ENCODE data around the gene PGA5.
"Not testable (repeated sequence)": the region's sequence is repeated elsewhere in the genome, so short reads cannot be mapped to it uniquely, and the experiment has no call there.

Gene PGA5

DNA sequence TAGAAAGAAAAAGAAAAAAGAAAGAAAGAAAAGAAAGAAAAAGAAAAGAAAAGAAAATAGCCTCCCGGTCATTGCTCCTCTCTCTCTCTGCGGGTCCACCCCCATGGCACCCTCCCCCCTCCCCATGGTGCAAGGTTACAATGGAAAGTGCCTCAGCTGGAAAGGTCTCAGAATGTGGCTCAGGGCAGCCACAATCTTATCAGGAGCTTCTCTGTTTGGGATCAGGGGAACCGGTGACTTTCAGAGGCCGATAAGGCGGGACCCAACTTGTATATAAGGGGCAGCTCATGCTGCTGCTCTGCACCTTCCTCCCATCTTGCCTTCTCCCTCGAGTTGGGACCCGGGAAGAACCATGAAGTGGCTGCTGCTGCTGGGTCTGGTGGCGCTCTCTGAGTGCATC is at the start of gene PGA5:
Gene PGA5 (plus strand): TSS at position 301 of the 400 bp plus-strand sequence. CDS start 52 bp downstream, at position 353.
- not testable (repeated sequence) for DNase-seq (ENCODE audit: low read depth in 2 of 2)

DNA sequence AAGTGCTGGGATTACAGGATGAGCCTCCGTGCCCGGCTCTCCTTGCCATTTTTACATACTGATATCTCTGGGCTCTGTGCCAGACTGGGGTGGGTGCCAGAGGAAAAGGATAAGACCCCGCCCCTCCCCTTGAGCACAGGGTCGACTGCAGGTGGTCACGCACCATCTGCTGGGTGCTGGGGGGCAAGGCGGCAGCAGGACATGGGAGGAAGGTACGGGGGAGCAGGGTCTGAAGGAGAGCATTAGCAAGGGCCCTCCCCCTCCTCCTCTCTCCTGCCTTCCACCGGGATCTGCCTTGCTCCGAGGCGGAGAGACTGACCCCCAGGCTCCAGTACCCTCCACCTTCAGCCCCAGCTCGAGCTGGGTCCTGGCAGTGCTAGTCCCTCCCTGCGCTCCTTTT is 47.4 kb upstream of the PGA5 start:
- no peak for DNase-seq (ENCODE audit: low read depth in 2 of 2)

DNA sequence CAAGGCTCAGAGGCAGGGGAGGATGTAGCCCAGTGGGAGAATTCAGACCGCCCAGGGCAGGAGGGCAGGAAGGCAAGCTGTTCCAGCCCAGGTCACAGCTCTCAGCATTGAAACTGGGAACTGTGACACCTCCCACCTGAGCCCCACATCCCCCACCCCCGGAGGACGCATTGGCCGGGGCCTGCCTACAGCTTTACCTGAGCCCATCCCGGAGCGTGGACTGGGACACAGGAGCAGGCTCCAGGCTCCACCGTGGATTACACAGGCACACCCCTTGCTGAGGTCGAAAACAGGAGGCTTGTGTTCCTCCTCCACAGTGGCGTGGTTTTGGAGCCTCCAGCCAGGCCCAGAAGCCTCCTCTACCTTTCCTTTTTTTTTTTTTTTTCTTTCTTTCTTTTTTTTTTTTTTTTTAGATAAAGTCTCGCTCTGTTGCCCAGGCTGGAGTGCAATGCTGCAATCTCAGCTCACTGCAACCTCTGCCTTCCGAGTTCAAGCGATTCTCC is 46.8 kb upstream of the PGA5 start:
- DNase-seq (ENCODE audit: low read depth in 2 of 2): no peak

DNA sequence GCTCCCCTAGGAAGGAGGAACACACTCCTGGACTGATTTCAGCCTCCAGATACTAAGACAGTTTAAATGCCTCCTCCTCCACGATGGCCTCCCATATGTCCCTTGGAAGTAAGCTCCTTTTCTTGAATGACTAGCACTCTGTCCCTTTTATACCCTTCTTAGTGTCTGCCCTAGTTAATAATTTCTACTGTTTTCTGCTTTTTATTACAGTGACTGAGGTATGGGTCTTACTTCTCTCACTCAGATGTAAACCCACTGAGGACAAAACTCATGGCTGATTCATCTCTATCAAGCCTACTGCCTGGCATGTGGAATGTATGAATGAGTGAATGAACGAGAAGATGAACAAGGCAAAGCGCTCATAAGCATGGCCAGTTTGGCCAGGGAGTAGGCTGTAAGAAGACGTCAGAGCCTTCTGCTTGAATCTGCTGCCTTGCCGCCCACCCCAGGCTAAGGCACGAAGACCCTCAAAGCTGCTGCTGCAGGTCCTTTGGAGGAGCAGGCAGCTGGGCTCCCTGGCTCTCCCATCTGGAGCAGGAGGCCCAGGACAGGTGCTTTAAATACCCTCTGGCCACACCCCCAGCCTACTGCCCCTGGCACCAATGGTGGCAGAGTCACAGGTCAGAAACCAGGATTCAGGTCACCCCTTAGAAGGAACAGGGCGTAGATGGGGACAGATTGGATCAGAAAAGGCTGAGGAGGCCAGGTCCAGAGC is 45.8 kb upstream of the PGA5 start:
- DNase-seq (ENCODE audit: low read depth in 2 of 2): no peak

DNA sequence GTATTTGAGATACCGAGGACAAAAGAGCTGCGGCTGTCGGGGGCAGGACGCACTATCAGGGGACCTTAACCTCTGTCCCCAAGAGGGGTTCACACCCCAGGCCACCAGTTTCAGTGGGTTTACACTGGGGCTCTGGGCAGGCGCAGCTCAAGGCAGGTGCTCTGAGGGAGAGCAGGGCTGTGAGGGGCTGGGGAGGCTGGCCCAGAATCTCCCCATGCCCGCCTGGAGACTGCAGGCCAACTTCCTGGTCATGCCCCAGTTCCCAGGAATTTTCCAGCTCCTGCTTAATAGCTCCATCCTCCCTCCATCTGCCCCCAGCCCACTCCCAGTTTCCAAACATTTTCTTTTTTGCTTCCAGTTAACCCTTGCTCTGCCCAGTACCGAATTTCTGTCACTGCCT is 45.3 kb upstream of the PGA5 start:
- DNase-seq (ENCODE audit: low read depth in 2 of 2): no peak

DNA sequence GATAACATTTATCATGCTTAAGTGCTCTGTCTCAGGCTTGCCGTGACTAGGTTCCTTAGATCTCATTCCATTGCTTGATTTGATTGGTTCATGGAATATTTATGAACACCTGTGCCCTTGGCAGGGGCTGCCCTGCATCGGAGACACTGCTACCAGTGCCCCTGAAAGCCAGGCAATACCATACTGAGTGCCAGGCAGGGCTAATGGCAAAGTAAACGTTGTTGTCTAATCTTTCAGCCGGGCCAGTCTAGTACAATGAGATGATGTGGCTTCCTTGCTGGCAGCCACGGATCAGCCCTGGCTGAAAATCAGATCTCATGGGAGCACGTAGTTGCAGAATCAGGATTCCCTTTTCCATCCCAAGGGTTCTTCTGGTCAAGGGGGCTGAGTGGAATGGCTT is 42.6 kb upstream of the PGA5 start:
- no peak for DNase-seq (ENCODE audit: low read depth in 2 of 2)

DNA sequence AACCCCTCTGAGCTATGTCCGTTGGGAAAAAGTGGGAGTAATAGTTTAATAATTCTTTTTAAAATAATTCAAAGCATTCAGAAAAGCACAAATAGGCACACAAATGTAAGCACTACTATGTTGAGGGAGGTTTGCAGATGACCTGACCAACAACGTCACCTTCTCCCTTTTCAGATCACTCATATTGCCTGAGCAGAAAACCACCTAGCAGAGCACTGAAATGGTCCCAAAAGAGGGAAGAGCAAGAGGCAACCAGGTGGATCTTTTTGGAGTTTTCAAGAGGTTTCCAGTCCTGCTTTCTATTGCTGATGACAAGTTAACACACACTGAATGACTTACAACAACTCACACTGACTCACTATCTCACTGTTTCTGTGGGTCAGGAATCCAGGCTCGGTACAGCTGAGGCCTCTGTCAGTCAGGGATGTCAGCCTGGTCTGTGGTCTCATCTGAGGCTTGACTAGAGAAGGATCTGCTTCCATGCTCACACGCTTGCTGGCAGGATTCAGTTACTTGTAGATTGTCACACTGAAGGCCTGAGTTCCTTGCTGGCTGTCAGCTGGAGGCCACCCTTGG is 41.9 kb upstream of the PGA5 start:
- DNase-seq (ENCODE audit: low read depth in 2 of 2): no peak

DNA sequence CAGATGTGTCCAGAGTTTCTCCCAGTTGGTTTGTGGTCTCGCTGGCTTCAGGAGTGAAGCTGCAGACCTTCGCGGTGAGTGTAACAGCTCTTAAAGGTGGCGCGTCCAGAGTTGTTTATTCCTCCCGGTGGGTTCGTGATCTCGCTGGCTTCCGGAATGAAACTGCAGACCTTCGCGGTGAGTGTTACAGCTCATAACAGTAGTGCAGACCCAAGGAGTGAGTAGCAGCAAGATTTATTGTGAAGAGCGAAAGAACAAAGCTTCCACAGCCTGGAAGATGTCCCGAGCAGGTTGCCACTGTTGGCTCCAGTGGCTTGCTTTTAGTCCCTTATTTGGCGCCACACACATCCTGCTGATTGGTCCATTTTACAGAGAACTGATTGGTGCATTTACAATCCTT is 39.5 kb upstream of the PGA5 start:
- no peak for DNase-seq (ENCODE audit: low read depth in 2 of 2)

DNA sequence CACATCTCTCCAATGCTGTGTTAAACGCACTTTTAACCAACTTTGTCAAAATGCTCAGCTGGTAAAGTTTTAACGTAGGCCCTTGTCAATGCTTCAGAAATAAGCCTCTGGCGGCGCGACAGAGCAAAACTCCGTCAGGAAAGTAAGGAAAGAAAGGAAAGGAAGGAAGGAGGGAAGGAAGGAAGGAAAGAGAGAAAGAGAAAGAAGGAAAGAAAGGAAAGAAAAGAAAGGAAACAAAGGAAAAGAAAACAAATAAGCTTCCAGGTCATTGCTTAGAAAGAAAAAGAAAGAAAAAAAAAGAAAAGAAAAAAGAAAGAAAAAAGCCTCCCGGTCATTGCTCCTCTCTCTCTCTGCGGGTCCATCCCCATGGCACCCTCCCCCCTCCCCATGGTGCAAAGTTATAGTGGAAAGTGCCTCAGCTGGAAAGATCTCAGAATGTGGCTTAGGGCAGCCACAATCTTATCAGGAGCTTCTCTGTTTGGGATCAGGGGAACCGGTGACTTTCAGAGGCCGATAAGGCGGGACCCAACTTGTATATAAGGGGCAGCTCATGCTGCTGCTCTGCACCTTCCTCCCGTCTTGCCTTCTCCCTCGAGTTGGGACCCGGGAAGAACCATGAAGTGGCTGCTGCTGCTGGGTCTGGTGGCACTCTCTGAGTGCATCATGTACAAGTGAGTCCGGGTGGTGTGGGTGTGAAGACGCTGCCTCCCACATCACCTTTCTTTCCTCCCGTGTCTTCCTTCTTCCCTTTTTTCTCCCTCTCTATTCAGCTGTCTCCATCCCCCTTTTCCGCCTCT is 37.8 kb upstream of the PGA5 start, which contains the start of gene PGA3:
Gene PGA3 (plus strand): TSS at position 566 of the 797 bp plus-strand sequence. CDS start 50 bp downstream, at position 616.
- DNase-seq (ENCODE audit: low read depth in 2 of 2): not testable (repeated sequence)

DNA sequence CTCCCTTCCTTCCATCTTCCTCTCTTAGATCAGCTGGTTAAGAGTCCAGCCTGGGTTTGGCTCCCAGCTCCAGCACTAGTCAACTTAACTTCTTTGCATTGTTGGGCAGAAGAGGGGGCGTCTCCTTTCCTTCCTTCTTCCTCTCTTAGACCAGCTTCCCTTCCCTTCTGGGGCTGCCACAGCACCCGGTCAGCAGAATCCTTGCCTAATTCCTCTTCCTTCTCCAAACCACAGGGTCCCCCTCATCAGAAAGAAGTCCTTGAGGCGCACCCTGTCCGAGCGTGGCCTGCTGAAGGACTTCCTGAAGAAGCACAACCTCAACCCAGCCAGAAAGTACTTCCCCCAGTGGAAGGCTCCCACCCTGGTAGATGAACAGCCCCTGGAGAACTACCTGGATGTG is 37.1 kb upstream of the PGA5 start:
- not testable (repeated sequence) for DNase-seq (ENCODE audit: low read depth in 2 of 2)

DNA sequence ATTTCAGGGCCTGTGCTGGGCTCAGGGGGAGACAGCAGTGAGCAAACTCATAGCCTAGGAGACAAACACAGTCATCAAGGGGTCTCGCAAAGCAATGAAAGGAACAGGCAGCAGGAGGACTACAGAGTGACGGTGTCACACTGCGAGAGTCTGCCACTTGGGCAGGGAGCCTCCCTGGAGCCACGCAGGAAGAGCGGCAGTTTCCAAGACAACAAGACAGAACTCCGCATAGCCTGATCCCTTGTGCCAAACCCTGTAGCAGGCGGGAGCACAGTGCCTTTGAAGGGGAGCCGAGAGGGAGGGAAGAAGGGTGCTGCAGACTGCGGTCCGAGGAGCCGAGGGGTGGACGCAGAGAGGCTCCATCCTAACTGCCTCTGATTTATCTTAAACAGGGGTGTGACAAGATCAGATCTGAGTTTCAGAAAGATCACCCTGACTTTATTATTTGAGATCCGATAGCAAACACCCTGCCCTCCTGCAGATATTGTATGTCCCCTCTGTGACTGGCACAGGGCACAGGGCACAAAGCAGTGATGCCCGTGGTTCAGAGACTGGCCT is 36.4 kb upstream of the PGA5 start:
- DNase-seq (ENCODE audit: low read depth in 2 of 2): not testable (repeated sequence)

DNA sequence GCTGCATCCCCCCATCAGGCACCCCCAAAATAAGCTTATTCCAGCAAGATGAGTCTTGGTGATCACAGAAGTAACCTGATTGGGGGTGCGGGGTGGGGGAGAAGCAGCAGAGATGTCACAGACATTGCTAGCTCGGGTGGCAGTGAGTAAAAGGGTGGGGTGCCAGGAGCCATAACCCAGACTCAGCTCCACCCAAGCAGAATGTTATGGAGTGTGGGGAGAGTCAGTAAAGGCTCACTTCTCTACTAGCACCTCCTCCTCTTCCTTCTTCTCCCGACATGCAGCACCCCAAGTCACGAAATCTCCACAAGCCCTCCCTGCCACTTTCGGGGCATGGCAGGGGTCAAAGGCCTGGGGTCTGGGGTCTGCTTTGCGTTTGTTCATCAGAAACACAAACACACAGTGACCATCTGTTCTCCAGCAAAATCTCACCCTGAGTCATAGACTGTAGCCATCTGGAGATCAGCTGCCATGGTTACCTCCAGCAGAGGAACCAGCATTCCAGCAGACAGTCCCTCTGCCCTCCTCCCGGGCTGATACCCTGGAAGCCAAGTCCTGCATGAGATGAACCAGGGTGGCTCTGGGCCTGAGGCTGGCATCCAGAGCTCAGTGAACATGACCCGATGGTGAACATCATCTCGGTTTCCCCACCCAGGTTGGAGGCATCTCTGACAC is 33.2 kb upstream of the PGA5 start:
- DNase-seq (ENCODE audit: low read depth in 2 of 2): not testable (repeated sequence)

DNA sequence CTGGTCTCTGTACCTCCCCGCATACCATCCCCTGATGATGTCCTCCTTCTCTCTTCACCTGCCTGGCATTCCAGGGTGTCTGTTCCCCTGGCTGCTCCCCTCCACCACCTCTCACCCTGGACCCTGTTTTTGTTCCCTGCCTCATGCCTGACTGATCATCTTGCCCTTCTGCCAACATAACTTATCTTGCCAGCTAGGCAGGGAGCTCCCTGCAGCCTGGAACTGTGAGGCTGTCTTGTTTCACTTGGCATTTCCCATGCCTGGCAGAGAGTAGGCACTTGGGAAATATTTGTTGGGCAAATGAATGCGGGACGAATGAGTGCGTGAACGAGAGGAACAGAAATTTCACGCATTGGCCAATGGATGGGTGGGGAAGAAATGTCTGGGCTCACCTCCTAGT is 30.3 kb upstream of the PGA5 start:
- DNase-seq (ENCODE audit: low read depth in 2 of 2): not testable (repeated sequence)

DNA sequence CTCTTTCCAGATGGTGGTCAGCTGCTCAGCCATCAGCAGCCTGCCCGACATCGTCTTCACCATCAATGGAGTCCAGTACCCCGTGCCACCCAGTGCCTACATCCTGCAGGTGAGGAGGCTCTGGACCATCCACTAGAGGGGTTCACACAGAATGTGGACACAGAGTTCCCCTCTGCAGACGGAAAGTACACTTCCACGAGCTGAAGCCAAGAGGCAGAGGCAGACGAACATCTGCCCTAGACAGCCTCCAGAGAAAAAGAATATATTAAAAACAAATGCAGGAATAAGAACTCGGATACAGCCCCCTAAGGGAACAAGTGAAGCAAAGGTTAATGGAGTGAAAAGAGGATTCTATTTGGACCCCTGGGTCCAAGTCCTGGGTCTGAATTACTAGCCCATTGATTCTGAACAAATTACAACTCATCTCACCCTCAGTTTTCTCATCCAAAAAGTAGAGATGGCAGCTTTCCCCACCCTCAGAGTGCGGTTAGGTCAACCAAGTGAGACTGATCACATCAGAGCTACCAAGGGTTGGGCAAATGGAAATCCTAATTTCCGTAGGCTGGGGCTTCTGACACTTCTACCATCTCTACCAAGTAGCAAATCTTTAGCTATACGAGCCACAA is 29.5 kb upstream of the PGA5 start:
- not testable (repeated sequence) for DNase-seq (ENCODE audit: low read depth in 2 of 2)

DNA sequence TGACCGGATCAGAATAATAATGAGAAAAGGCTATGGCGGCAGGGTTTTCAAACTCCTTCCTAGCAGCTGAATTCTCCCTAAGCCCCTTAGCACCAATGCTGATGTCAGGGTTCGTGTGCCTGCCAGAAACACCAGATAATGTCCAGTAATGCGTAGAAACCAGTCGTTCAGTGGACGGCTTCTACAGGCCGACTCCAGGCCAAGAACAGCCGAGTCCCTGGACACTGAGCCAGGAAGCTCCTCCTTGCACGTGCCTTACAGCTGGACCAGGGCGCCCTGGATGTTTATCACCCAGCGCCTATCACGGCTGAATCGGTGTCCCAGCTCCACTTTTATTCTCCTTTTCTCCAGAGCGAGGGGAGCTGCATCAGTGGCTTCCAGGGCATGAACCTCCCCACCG is 28.8 kb upstream of the PGA5 start:
- DNase-seq (ENCODE audit: low read depth in 2 of 2): not testable (repeated sequence)

DNA sequence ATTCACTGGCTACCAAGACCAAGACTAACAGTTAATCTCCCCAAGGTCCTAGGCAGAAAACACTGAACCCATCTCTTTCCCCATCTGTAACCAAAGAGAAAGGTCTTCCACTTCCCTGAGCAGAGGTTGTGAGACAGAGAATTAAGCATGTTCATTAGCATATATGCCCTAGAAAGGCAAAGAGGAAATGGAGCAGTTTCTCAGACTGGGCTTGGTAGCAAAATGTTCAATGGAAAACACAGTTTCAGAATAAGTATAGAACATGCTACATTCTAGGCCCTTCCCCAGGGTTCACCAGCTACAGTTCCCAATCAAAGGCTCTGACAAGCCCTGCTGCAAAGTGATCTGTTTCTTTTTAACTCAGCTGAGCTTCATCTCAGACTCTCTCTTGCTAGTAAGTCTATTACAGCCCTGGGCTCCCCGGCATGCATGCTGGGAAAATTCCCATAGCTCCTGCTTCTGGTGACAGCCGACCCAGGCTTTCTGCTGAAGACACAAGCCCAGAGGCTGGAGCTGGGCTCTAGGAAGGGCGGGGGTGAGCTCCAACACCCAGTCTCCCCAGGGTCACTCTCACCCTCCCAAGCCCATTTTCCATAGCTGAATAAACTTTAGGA is 27.2 kb upstream of the PGA5 start:
- DNase-seq (ENCODE audit: low read depth in 2 of 2): not testable (repeated sequence)

DNA sequence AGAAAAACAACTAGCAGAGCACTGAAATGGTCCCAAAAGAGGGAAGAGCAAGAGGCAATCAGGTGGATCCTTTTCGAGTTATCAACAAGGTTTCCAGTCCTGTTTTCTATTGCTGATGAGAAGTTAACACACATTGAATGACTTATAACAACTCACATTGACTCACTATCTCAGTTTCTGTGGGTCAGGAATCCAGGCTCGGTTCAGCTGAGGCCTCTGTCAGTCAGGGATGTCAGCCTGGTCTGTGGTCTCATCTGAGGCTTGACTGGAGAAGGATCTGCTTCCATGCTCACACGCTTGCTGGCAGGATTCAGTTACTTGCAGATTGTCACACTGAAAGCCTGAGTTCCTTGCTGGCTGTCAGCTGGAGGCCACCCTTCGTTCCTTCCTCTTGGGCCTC is 22.7 kb upstream of the PGA5 start:
- not testable (repeated sequence) for DNase-seq (ENCODE audit: low read depth in 2 of 2)

DNA sequence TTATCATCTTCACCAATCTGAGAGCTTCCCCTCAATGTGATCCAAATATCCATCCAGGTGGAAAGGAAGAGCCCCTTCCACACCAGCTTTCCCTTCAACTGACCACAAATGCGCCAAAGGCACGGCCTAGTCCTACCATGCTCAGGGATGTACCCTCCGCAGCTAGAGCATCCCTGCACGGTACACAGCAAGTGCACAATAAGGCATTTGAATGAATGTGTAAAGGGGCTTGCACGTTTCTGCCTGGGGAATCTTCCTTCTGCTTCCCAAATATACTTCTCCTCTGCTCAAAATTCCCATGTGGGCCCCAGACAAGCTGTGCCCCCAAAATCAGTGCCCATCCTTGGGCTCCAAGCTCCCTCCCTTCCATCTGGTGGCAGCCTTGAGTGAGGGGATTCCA is 22.0 kb upstream of the PGA5 start:
- not testable (repeated sequence) for DNase-seq (ENCODE audit: low read depth in 2 of 2)

DNA sequence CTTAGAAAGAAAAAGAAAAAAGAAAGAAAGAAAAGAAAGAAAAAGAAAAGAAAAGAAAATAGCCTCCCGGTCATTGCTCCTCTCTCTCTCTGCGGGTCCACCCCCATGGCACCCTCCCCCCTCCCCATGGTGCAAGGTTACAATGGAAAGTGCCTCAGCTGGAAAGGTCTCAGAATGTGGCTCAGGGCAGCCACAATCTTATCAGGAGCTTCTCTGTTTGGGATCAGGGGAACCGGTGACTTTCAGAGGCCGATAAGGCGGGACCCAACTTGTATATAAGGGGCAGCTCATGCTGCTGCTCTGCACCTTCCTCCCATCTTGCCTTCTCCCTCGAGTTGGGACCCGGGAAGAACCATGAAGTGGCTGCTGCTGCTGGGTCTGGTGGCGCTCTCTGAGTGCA is 18.9 kb upstream of the PGA5 start, which contains the start of gene PGA4:
Gene PGA4 (plus strand): TSS at position 301 of the 400 bp plus-strand sequence. CDS start 54 bp downstream, at position 355.
- DNase-seq (ENCODE audit: low read depth in 2 of 2): not testable (repeated sequence)

DNA sequence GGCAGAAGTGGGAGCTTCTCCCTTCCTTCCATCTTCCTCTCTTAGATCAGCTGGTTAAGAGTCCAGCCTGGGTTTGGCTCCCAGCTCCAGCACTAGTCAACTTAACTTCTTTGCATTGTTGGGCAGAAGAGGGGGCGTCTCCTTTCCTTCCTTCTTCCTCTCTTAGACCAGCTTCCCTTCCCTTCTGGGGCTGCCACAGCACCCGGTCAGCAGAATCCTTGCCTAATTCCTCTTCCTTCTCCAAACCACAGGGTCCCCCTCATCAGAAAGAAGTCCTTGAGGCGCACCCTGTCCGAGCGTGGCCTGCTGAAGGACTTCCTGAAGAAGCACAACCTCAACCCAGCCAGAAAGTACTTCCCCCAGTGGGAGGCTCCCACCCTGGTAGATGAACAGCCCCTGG is 18.3 kb upstream of the PGA5 start:
- DNase-seq (ENCODE audit: low read depth in 2 of 2): not testable (repeated sequence)

Measured in stimulated activated CD4-positive, alpha-beta T cell treated with anti-CD3 and anti-CD28 coated beads, Interleukin-12 subunit alpha, Interleukin-12 subunit beta, amount 100 ng/mL, for 24 hours (primary cell).